RWPE2 (cell line): ENCODE data around the gene CHML.

Experiments
- ATAC-seq: fragments of 200-7000 bp; cut with Tn5 transposase; 3 replicates; pipeline ENCODE4 v1.9.1; 2021; ENCODE audit warnings: low read depth
- DNase-seq: peaks from one replicate; pipeline ENCODE4 v3.0.0-alpha.2; 2020; ENCODE audit warnings: low spot score
- H3K27ac ChIP-seq: fragments of 450-650 bp; 2 replicates; pipeline ENCODE4 v1.5.1; 2017; ENCODE audit warnings: mild to moderate bottlenecking; ENCODE audit not compliant: poor library complexity, severe bottlenecking
- H3K27me3 ChIP-seq: fragments of 250-450 bp; sonication (Bioruptor Pico); 2 replicates; pipeline ENCODE4 v1.5.1; 2021; ENCODE audit warnings: mild to moderate bottlenecking, moderate library complexity; ENCODE audit not compliant: insufficient read depth, poor library complexity, severe bottlenecking
- H3K36me3 ChIP-seq: fragments of 250-450 bp; sonication (Bioruptor Pico); 2 replicates; pipeline ENCODE4 v1.5.1; 2020; ENCODE audit warnings: low read depth, mild to moderate bottlenecking, moderate library complexity
- H3K4me1 ChIP-seq: fragments of 250-450 bp; sonication (Bioruptor Pico); 2 replicates; pipeline ENCODE4 v1.5.1; 2021; ENCODE audit warnings: mild to moderate bottlenecking, moderate library complexity; ENCODE audit not compliant: insufficient read depth, poor library complexity, severe bottlenecking
- H3K4me3 ChIP-seq: fragments of 250-450 bp; sonication (Bioruptor Pico); 2 replicates; pipeline ENCODE4 v1.5.1; 2021; ENCODE audit warnings: mild to moderate bottlenecking, moderate library complexity; ENCODE audit not compliant: severe bottlenecking
- H3K9me3 ChIP-seq: fragments of 250-450 bp; sonication (Bioruptor Pico); 2 replicates; pipeline ENCODE4 v1.5.1; 2021; ENCODE audit warnings: mild to moderate bottlenecking, moderate library complexity; ENCODE audit not compliant: severe bottlenecking
- CTCF ChIP-seq: fragments of 450-650 bp; IDR thresholded peaks from one replicate; pipeline ENCODE4 v1.5.1; 2017; ENCODE audit warnings: mild to moderate bottlenecking, moderate library complexity; ENCODE audit not compliant: poor library complexity, severe bottlenecking

CHML gene

GRCh38 chr1:241647658-241648057 is 7.5 kb upstream of the CHML start:
- Histone ChIP-seq H3K4me1 (no peaks in the 10 kb centered on the region), H3K27ac (no peak overlapping the region), H3K27me3 (no peaks in the 10 kb centered on the region), H3K36me3 (no peaks in the 10 kb centered on the region), H3K9me3 (no peaks in the 10 kb centered on the region), H3K4me3 (no peak overlapping the region)
- ATAC-seq (peak; percentile 44; the same call in 1 of the 3 replicates), DNase-seq (no peak)
- TF ChIP-seq CTCF, result no peak

GRCh38 chr1:241646201-241646600 is 6.0 kb upstream of the CHML start:
- no peaks in the 10 kb centered on the region for H3K36me3 ChIP-seq
- H3K9me3 ChIP-seq, result no peaks in the 10 kb centered on the region
- peaks cover 7% of the 10 kb centered on the region for H3K4me1 ChIP-seq
- no peak for TF ChIP-seq CTCF
- no peak for DNase-seq
- no peak for ATAC-seq
- no peak overlapping the region for H3K27ac ChIP-seq
- no peak overlapping the region for H3K4me3 ChIP-seq
- no peaks in the 10 kb centered on the region for H3K27me3 ChIP-seq

DNA sequence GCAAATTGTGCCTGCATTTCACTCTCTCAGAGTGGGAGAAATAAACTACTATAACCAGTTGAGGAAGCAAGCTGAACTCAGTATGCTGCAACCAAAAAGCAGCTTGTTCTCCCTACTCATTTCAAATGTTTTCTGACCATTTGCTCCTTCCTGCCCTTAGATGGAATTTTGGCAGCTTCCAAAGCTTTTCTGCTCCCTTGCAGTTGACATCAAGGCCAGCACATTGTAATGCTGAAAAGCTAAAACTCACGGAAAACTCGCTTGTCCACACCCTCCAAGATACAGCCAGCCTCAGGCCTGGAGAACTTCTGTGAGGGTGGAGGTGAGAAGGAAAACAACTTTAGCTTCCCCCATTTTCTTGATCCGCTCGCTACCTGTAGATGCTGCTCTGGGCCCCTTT is 5.0 kb upstream of the CHML start:
- Histone ChIP-seq H3K27ac (no peak overlapping the region), H3K27me3 (no peaks in the 10 kb centered on the region), H3K36me3 (no peaks in the 10 kb centered on the region), H3K4me1 (peaks cover 10% of the 10 kb centered on the region), H3K4me3 (no peak overlapping the region), H3K9me3 (no peaks in the 10 kb centered on the region)
- no peak for TF ChIP-seq CTCF
- DNase-seq (no peak), ATAC-seq (no peak)

DNA sequence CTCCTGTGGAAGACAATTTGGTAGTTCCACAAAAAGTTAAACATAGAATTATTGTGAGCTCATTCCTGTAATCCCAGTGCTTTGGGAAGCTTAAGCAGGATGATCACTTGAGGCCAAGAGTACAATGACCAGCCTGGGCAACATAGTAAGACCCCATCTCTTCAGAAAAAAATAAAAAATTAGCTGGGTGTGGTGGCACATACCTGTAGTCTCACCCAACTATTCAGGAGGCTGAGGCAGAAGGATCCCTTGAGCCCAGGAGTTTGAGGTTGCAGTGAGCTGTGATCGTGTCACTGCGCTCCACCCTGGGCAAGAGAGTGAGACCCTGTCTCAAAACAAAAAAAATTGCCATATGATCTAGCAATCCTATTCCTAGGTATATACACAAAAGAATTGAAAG is 4.1 kb upstream of the CHML start:
- Histone ChIP-seq H3K4me3 (no peak overlapping the region), H3K36me3 (no peaks in the 10 kb centered on the region), H3K27ac (no peak overlapping the region), H3K9me3 (no peaks in the 10 kb centered on the region), H3K27me3 (no peaks in the 10 kb centered on the region), H3K4me1 (peaks cover 10% of the 10 kb centered on the region)
- TF ChIP-seq CTCF, result no peak
- DNase-seq (no peak), ATAC-seq (no peak)

GRCh38 chr1:241642593-241642944 is 2.4 kb upstream of the CHML start:
- ATAC-seq (no peak), DNase-seq (no peak)
- H3K27ac ChIP-seq, result no peak overlapping the region
- no peaks in the 10 kb centered on the region for H3K27me3 ChIP-seq
- H3K4me1 ChIP-seq, result peaks cover 15% of the 10 kb centered on the region
- TF ChIP-seq CTCF, result no peak
- no peaks in the 10 kb centered on the region for H3K9me3 ChIP-seq
- no peaks in the 10 kb centered on the region for H3K36me3 ChIP-seq
- no peak overlapping the region for H3K4me3 ChIP-seq
